Vagina (tissue), 2 donors: ENCODE results near the gene REV1. TPM values are rescaled to one million over a fixed set of nuclear protein-coding genes. Genes with fewer than 3 reads are reported as not detected.

Experiments used
- DNase-seq, 2 donors: peaks; one replicate each; pipeline ENCODE4 v3.0.0-alpha.2; 2017; ENCODE audit errors: extremely low spot score in 2 of 2
- H3K27ac ChIP-seq: fragments of 200-600 bp; sonication (generic); one replicate; pipeline ENCODE4 v1.5.1; 2019
- H3K27me3 ChIP-seq: fragments of 200-600 bp; sonication (generic); one replicate; pipeline ENCODE4 v1.5.1; 2019
- H3K36me3 ChIP-seq, 2 donors: fragments of 200-600 bp; sonication (generic); one replicate each; pipeline ENCODE4 v1.5.1; 2017 to 2019
- H3K4me1 ChIP-seq: fragments of 200-600 bp; sonication (generic); one replicate; pipeline ENCODE4 v1.5.1; 2019
- H3K4me3 ChIP-seq, 2 donors: fragments of 200-600 bp; sonication (generic); 1 replicate in 1 of 2; 2 replicates in 1 of 2; pipeline ENCODE4 v1.5.1; 2016 to 2019
- H3K9me3 ChIP-seq: fragments of 200-600 bp; sonication (generic); one replicate; pipeline ENCODE4 v1.5.1; 2019
- POLR2A ChIP-seq, 2 donors: fragments of 450-650 bp; IDR thresholded peaks; one replicate each; pipeline ENCODE4 v1.6.1; 2017; ENCODE audit warnings: antibody characterized with exemption in 2 of 2, mild to moderate bottlenecking in 2 of 2, moderate library complexity in 2 of 2
- POLR2AphosphoS5 ChIP-seq, 2 donors: sonication (generic); formaldehyde crosslinking; IDR thresholded peaks; one replicate each; pipeline ENCODE4 v1.9.0; 2017; ENCODE audit warnings: antibody characterized with exemption in 2 of 2, mild to moderate bottlenecking in 2 of 2, low read depth in 1 of 2; ENCODE audit not compliant: insufficient read depth in 1 of 2
- intact Hi-C: fragments of 100-400 bp; cut with DNase I; formaldehyde crosslinking; loops from one replicate; pipeline ENCODE4 v1.15.1; 2023
- total RNA-seq: library from RNA; depleted of rRNA; stranded (reverse); fragments of >200 nt; gene quantifications from one replicate; pipeline ENCODE4 v1.2.3, GENCODE V29; 2016
- TF ChIP-seq, protein P1 (sequence below), 3 experiments: fragments of 450-650 bp in 2 of 3; fragments of 200-600 bp in 1 of 3; sonication (generic) in 1 of 3; IDR thresholded peaks; one replicate each; pipeline ENCODE4 v1.5.1; 2017 to 2019; ENCODE audit warnings: antibody characterized with exemption in 3 of 3, mild to moderate bottlenecking in 2 of 3, moderate library complexity in 2 of 3

Gene REV1
- total RNA-seq, 1 donor from 2014 or later, result 102 TPM

DNA sequence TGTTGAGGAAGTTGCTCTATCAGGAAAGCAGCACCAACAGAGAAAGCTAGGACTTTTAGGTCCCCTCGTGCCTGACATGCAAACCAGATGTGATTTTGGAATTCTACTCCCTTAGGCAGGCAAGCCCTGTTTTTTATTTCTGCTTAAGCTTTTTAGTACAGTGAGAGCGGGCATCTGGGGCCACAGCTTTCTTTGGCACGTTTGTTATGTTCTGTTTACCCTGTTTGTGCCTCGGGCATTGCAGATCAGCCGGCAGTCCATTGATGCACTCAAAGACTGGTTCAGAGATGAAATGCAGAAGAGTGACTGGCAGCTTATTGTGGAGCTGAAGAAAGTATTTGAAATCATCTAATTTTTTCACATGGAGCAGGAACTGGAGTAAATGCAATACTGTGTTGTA lies 90.8 kb downstream of the REV1 start:
- H3K36me3 ChIP-seq, result peaks cover 4 to 94% of the 10 kb centered on the region in 2 donors
- H3K27ac ChIP-seq, result no peak overlapping the region
- H3K27me3 ChIP-seq, result no peaks in the 10 kb centered on the region
- TF ChIP-seq, protein P1, sequence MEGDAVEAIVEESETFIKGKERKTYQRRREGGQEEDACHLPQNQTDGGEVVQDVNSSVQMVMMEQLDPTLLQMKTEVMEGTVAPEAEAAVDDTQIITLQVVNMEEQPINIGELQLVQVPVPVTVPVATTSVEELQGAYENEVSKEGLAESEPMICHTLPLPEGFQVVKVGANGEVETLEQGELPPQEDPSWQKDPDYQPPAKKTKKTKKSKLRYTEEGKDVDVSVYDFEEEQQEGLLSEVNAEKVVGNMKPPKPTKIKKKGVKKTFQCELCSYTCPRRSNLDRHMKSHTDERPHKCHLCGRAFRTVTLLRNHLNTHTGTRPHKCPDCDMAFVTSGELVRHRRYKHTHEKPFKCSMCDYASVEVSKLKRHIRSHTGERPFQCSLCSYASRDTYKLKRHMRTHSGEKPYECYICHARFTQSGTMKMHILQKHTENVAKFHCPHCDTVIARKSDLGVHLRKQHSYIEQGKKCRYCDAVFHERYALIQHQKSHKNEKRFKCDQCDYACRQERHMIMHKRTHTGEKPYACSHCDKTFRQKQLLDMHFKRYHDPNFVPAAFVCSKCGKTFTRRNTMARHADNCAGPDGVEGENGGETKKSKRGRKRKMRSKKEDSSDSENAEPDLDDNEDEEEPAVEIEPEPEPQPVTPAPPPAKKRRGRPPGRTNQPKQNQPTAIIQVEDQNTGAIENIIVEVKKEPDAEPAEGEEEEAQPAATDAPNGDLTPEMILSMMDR (IDR thresholded peaks at IDR 0.05), result no peak
- TF ChIP-seq POLR2AphosphoS5 (IDR thresholded peaks at IDR 0.05; ENCODE audit: insufficient read depth in 1 of 2, low read depth in 1 of 2), result no peak
- no peak for TF ChIP-seq POLR2A (IDR thresholded peaks at IDR 0.05)
- no peak overlapping the region for H3K4me3 ChIP-seq
- intact Hi-C loops, result no loop called here
- no peak for DNase-seq
- H3K9me3 ChIP-seq, result no peaks in the 10 kb centered on the region
- no peaks in the 10 kb centered on the region for H3K4me1 ChIP-seq

DNA sequence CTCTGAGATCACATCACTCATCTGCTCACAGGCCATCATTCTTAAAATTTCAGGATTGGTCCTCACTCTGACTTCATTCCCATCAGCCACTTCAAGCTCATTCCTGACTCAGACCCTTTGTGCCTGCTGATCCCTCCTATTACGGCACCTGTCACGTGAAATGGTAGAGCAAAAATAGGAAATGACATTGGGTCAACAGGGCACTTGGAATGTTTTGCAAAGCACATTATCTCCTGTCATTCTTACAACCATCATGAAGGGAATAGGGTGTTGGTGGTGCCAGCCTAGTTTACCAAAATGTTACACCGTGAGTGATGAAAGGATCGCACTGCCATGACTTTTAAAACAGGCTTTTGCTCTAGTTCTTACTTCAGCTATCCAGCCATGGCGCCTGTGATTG lies 91.5 kb downstream of the REV1 start:
- Histone ChIP-seq H3K9me3 (no peaks in the 10 kb centered on the region), H3K36me3 (peaks cover under 1 to 94% of the 10 kb centered on the region in 2 donors), H3K4me3 (no peak overlapping the region), H3K27me3 (no peaks in the 10 kb centered on the region), H3K4me1 (no peaks in the 10 kb centered on the region), H3K27ac (no peak overlapping the region)
- TF ChIP-seq POLR2A (IDR thresholded peaks at IDR 0.05) (no peak), POLR2AphosphoS5 (IDR thresholded peaks at IDR 0.05; ENCODE audit: insufficient read depth in 1 of 2, low read depth in 1 of 2) (no peak)
- TF ChIP-seq, protein P1 (IDR thresholded peaks at IDR 0.05), result no peak
- DNase-seq, result no peak
- intact Hi-C loops, result no loop called here

DNA sequence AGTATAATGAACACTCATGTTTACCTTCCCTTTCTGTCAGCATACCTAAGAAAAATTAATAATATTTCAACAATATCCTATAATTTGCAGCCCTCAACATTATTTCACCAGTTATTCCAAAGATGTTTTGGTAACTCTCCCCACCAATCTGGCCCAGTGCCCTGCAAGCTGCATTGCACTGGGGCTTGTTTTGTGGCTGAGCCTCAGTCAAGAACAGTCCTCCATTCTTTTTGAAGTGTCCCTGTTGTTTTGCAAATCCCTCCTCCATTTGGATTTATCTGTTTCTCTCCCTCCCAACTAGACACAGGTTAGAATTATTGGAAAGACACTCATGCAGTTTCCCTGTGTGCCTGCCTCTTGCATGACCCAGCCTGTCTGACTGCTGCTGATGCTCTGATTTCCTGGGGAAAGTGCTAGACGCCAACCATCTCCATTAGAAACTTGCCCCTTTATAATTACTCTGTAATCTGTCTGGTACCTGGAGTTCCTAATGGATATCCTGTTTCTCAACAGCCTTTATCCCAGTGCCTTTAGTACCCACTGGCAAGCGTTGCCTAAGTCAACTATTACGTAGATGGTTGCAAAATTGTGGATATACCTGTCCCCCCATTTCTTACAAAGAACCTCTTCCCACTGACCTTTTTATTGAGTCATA lies 92.4 kb downstream of the REV1 start:
- H3K27ac ChIP-seq, result no peak overlapping the region
- peaks cover 0 to 93% of the 10 kb centered on the region in 2 donors for H3K36me3 ChIP-seq
- H3K27me3 ChIP-seq, result no peaks in the 10 kb centered on the region
- H3K9me3 ChIP-seq, result no peaks in the 10 kb centered on the region
- no peaks in the 10 kb centered on the region for H3K4me1 ChIP-seq
- intact Hi-C loops, result no loop called here
- no peak overlapping the region for H3K4me3 ChIP-seq
- DNase-seq, result no peak
- no peak for TF ChIP-seq POLR2A (IDR thresholded peaks at IDR 0.05)
- TF ChIP-seq, protein P1 (IDR thresholded peaks at IDR 0.05), result no peak
- TF ChIP-seq POLR2AphosphoS5 (IDR thresholded peaks at IDR 0.05; ENCODE audit: insufficient read depth in 1 of 2, low read depth in 1 of 2), result no peak

DNA sequence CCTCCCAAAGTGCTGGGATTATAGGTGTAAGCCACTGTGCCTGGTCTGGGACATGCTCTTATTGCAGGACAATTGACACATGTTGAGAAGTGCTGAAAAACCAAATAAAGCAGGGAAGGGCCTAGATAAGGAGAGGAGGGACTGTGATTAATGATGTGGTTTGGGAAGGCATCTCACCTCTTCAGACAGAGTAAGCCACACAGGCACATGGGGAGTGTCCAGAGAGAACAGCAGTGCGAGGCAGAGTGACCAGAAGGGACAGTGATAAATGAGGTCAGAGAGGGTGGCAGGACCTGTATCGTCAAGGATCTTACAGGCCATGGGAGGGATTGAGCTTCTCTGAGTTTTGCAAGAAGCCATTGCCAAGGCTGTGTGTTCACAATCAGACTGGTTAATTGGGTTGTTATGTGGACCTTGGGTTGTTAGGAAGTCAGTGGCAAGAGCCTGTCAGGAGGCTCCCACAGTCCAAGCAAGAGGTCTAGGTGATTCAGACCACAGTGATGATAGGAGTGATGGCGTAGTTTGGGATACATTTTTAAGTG lies 94.2 kb downstream of the REV1 start:
- intact Hi-C loops, result no loop called here
- H3K4me3 ChIP-seq, result no peak overlapping the region
- no peak overlapping the region for H3K27ac ChIP-seq
- H3K4me1 ChIP-seq, result no peaks in the 10 kb centered on the region
- no peak for DNase-seq
- no peaks in the 10 kb centered on the region for H3K27me3 ChIP-seq
- H3K9me3 ChIP-seq, result no peaks in the 10 kb centered on the region
- H3K36me3 ChIP-seq, result peaks cover 0 to 82% of the 10 kb centered on the region in 2 donors
- TF ChIP-seq POLR2A (IDR thresholded peaks at IDR 0.05) (no peak), POLR2AphosphoS5 (IDR thresholded peaks at IDR 0.05; ENCODE audit: insufficient read depth in 1 of 2, low read depth in 1 of 2) (no peak)
- TF ChIP-seq, protein P1 (IDR thresholded peaks at IDR 0.05), result no peak

DNA sequence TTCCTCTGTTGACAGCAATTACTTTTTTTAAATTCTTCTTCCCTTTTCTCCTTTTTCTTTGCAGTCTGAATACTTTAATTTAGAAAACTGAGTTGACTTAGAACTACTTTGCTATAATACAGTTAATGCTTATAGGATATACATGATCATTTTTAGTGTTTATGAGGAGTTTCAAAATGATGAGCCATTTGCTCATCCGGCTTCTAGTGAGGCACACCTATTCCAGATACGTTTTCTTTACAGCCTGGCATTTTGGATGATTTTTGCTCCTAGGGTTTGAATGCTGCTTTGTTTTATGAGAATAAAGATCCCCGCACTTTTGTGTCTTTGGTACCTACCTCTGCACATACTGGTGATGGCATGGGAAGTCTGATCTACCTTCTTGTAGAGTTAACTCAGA lies 99.9 kb downstream of the REV1 start:
- H3K27me3 ChIP-seq, result no peaks in the 10 kb centered on the region
- no peak overlapping the region for H3K27ac ChIP-seq
- H3K9me3 ChIP-seq, result no peaks in the 10 kb centered on the region
- no peak overlapping the region for H3K4me3 ChIP-seq
- intact Hi-C loops, result no loop called here
- H3K4me1 ChIP-seq, result no peaks in the 10 kb centered on the region
- TF ChIP-seq POLR2AphosphoS5 (IDR thresholded peaks at IDR 0.05; ENCODE audit: insufficient read depth in 1 of 2, low read depth in 1 of 2) (no peak), POLR2A (IDR thresholded peaks at IDR 0.05) (no peak)
- TF ChIP-seq, protein P1 (IDR thresholded peaks at IDR 0.05), result no peak
- no peak for DNase-seq
- H3K36me3 ChIP-seq, result peaks cover 0 to 37% of the 10 kb centered on the region in 2 donors
